ENCODE measurements around the gene PTX4.

PTX4 gene, protein sequence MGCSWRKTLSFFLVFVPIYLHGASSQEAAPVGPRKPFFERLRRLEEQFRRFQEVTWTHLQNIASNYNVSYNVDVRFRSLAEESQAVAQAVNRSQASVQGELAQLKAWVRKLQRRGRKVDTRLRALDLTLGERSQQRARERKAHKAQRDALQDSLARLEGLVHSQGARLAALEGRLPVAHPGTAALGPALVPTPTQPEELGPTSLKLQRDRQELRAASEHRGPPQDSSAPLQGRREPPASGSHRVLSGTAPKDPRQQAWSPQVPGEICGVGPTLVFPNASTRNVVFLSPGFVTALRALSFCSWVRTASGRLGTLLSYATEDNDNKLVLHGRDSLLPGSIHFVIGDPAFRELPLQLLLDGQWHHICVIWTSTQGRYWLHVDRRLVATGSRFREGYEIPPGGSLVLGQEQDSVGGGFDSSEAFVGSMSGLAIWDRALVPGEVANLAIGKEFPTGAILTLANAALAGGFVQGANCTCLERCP

DNA sequence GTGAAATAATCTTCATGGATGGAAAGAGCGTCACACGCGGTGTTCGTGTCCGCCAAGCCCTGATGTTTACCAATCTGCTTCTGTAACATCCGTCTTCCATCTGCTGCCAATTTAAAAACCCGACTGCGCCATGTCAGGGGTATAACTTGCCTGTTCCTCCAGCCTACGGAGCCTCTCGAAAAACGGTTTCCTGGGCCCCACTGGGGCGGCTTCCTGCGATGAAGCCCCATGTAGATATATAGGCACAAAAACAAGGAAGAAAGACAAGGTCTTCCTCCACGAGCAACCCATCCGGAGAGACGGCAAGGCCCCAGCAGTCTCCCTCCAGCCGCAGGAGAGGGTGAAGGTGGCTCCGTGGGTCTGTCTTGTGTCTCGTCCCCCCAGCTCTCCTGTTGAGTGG lies at the start of gene PTX4:
TSS of gene PTX4 (minus strand) at position 326 of the 400 bp plus-strand sequence. CDS start at position 291, 35 bp downstream.
- DNase-seq (ENCODE audit: low read depth), result no peak

GRCh38 chr16:1537763-1538289 lies 49.1 kb upstream of the PTX4 start:
- no peak for DNase-seq (ENCODE audit: low read depth)

DNA sequence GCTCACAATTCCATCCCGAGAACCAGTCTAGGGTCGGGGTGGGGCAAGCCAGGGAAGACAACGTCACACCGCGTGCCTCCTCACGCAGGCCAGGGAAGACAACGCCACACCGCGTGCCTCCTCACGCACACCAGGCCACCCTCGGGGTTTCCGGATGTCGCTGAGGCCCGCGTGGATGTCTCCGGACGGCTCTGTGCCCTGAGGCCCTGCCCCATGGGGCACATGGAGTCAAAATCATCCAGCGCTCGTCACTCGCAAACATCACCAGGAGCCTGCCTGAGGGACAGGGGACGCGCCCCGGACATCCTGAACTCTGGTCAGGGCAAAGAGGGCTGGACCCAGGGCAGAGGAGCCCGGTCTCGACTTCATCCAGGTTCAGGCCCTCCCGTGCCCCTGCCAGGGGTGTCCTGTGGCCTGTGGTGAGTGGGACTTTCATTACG lies 48.4 kb upstream of the PTX4 start:
- DNase-seq (ENCODE audit: low read depth), result no peak

- DNase-seq (ENCODE audit: low read depth), result no peak
Observed at GRCh38 chr16:1536601-1537000, 47.9 kb upstream of the PTX4 start.

DNA sequence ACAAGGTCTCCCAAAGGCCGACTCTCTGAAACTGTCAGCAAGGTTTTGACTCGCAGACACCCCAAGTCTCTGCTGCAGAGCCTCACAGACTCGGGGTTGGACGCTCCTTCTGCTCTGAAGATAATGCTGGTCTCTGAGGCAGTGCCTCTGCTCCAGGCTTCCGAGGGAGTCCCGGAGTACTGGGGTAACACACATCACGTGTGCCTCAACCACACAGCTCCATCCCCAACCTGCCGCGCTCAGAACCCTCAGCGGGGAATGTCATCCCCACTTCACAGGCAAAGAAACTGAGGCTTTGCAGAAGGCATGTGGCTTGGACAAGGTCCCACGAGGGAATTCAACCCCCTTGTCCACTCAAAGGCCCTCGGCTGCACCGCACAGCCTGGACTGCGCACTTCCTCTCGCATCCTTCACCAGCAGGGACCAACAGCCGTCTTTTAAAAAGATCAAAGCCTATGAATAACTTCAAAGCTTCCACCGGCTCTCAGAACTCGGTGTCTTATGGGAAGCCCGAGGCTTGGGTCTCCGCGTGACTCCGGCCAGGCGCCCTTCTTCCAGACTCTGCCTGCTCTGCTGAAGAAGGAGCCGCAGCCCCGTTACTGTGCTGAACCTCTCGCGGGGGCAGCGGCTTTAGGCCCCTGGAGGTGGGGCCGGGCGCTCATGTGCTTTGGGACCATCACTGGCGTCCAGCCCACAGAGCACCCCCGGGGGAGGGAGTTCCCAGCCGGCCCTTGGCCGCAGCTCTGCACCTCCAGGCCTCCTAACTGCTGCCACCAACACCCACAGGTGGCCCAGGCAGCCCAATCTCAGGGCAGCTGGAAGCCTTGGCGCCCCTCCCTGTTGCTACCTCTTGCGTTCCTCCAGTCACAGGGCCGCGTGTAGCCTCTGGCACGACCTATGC lies 46.9 kb upstream of the PTX4 start:
- no peak for DNase-seq (ENCODE audit: low read depth)

GRCh38 chr16:1534021-1535020 lies 45.6 kb upstream of the PTX4 start:
- DNase-seq (ENCODE audit: low read depth), result no peak

DNA sequence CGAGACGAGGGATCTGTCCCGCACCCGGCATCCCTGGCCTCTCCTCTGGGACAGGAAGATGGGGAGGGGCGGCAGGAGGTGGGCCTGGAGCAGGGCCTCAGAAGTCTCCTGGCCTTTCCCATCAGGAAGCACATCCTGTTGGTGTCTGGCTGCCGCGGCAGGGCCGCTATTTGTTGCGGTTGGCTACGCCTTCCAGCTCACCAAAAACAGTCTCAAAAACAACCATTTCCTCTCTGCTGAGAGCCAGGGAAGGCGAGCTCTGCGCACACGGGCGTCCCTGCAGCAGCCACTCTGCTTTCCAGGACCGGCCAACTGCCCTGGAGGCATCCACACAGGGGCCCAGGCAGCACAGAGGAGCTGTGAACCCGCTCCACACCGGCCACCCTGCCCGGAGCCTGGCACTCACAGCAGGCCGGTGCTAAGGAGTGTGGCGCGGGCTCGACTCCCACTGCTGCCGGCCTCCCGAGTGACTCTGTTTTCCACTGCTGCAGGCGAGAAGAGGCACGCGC lies 44.8 kb upstream of the PTX4 start, which contains the start of gene TMEM204:
TSS of gene TMEM204 (plus strand) at position 224 of the 509 bp plus-strand sequence. CDS start 610 bp downstream, outside the sequence.
- no peak for DNase-seq (ENCODE audit: low read depth)

DNA sequence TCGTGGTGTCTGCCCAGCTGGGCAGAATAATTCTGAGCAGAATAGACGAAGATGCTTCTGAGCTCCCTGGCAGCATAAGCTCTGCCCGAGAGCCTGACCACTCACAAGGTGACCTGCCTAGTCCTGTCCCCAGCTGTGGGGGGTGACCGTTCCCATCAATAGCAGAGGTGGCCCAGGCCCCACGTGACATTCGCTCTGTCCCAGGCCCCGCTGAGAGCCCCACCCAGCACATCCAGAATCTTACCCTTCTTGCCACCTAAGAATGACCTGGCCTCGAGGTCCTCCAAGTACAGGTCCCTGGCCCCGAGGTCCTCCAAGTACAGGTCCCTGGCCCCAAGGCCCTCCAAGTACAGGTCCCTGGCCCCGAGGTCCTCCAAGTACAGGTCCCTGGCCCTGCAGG lies 44.0 kb upstream of the PTX4 start:
- DNase-seq (ENCODE audit: low read depth), result no peak

DNA sequence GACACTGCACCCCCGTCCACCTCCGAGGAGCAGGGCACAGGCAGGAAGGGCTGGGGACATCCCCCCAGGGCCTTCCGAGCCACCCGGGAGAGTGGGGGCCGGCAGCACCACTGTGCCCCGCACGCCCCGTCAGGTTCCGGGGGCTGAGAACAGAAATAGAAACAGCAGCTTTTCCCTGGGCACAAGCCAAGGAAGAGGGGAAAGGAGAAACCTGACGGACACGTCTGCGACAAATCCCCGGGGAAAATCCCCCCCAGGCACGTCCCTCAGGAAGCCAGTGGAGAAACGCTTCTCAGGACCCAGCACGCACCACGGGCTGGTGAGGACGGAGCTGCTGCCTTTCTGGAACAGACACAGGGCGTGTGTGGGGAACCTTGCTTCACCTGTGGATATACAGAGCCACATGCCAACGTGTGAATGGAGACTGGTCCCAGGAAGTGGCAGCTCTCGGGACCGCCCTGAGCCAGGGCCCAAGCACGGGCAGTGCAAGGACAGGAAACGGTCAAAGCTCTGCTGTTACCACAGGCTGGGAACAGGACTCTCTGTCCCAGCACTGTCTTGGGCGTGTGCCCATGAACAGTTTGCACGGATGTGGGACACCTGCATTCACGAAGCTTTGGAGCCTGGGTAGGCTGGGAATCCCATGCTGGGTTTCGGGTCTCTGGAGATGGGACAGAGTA lies 43.5 kb upstream of the PTX4 start:
- DNase-seq (ENCODE audit: low read depth), result no peak

GRCh38 chr16:1531638-1531910 lies 42.8 kb upstream of the PTX4 start:
- no peak for DNase-seq (ENCODE audit: low read depth)

DNA sequence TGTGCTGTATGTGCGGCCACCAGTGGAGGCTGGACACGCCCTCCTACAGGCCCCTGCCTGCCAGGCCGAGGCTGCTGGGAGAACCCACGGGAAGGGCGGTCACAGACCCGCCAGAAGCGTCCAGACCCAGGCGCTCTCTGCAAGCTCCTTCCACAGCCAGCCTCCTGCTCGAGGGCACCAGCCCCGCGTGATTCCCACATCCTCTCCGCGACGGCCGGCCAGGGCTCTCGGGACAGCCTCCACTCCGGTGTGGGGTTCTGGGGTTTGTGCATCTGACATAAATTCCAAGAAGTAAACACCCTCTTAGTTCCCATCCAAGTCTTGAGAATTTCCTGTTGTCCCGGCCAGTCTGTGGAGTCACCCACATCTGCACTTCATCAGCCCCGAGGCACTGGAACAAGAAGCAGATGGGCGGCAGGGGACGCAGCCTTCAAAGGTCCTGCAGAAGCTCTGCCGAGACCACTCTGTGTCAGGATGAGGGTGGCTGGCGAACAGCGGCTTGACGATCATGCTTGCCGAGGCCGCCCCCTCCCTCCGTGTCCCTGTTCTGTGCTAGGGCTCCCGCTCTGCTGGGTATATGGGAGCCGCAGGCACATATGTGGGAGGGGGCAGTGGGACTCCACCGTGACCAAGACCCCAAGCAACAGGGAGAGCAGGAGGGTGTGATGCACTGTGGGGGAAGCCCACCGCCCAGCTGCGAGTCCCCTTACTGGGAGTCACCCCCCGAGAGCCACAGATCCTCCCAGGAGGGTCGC lies 42.3 kb upstream of the PTX4 start:
- DNase-seq (ENCODE audit: low read depth), result no peak

- no peak for DNase-seq (ENCODE audit: low read depth)
Observed at GRCh38 chr16:1530349-1530882, 41.7 kb upstream of the PTX4 start.

DNA sequence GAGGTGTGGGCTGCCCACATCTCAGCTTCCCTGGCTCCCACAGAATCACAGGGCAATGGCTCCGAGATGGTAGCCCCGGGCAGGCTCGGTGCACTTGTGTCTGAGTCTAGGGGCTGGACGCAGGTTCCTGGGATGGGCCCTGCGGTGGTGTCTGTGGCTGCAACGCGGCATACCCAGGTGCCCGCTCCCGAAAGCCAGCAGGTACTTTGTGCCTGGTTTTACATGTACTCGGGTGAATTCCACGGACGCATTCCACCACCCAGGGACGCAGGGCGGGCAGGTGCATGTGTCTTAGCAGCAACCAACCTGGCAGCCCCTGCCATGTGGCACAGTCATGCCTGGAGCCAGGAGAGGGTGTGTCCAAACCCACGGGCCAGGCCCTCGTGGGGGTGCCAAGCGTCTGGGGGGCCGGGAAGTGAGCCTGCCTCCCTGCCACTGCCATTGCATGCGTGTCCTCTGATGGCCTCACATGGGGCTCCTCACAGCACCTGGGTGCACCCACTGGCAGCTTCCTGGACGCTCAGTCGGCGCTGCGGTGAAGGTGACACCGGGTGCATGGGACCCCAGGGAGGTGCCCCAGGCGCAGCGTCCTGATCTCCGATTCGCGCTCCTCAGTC lies 40.3 kb upstream of the PTX4 start:
- no peak for DNase-seq (ENCODE audit: low read depth)

DNA sequence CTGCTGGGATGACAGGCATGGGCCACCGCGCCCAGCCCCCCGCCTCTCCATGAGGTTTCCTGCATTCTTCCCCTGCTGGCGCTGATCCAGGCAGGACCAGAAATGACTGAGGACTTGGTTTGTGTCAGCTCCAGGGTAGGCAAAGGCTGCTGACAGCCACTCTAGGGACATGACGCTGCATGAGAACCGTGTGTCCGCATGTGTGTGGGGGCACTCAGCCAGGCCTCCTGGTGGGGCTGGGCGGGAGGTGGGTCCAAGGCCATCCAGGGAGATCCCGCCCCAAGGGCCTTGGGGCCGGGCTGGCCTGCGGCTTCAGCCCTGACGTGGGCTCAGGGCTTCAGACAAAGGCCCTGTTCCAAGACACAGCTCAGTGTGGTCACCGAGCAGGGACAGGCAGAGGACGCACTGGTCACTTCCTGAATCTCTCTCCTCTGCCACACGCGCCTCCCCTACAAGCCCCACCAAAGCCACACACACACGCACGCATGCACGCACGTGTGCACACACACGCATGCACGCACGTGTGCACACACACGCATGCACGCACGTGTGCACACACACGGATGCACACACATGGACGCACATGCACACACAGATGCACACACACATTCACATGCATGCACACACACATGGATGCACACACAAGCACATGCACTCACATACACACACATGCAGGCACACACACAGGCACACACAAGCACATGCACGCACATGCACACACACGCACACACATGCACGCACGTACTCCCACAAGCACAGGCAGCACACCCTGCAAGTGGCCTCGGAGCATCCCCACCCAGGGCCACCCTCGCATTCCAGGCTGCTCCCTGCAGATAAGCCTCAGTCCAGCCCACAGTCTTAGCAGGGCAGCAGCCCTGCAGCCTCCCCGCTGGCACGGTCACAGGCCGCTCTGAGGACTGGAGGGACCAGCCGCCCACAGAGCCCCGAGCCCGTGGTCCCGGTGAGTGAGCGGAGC lies 39.4 kb upstream of the PTX4 start:
- DNase-seq (ENCODE audit: low read depth), result no peak

GRCh38 chr16:1526608-1527555 lies 38.1 kb upstream of the PTX4 start:
- no peak for DNase-seq (ENCODE audit: low read depth)

GRCh38 chr16:1525871-1526607 lies 37.3 kb upstream of the PTX4 start:
- DNase-seq (ENCODE audit: low read depth), result no peak

Measured in stimulated activated CD8-positive, alpha-beta memory T cell treated with anti-CD3 and anti-CD28 coated beads, Interleukin-12 subunit alpha, Interleukin-12 subunit beta, amount 100 ng/mL, for 4 hours (primary cell).